Activated CD4-positive, alpha-beta T cell treated with anti-CD3 and anti-CD28 coated beads, Interleukin-2, amount 10 ng/mL, durations not matched to agents 24 days and 14 days (primary cell): ENCODE measurements around the gene DZIP1L. TPM values are rescaled to one million over a fixed set of nuclear protein-coding genes. Genes with fewer than 3 reads are reported as not detected.
A peak's percentile ranks its signal among the peaks of the same experiment; 100 is the strongest.
"Not testable (repeated sequence)": the region's sequence is repeated elsewhere in the genome, so short reads cannot be mapped to it uniquely, and the experiment has no call there.

Experiments used
- DNase-seq: peaks from one replicate; pipeline ENCODE4 v3.0.0; 2022
- H3K27ac Mint-ChIP-seq: one replicate; pipeline ENCODE4 v1.8.0; 2022; ENCODE audit warnings: mild to moderate bottlenecking, mixed read lengths
- H3K27me3 Mint-ChIP-seq: one replicate; pipeline ENCODE4 v1.8.0; 2022; ENCODE audit warnings: mixed read lengths
- H3K36me3 Mint-ChIP-seq: one replicate; pipeline ENCODE4 v1.8.0; 2022; ENCODE audit warnings: low read depth, mild to moderate bottlenecking, mixed read lengths
- H3K4me1 Mint-ChIP-seq: one replicate; pipeline ENCODE4 v1.8.0; 2021; ENCODE audit warnings: mixed read lengths
- H3K4me3 Mint-ChIP-seq: one replicate; pipeline ENCODE4 v1.8.0; 2022; ENCODE audit warnings: mild to moderate bottlenecking, moderate library complexity, mixed read lengths
- H3K9me3 Mint-ChIP-seq: one replicate; pipeline ENCODE4 v1.8.0; 2021; ENCODE audit warnings: mixed read lengths
- intact Hi-C: fragments of 100-400 bp; cut with micrococcal nuclease; formaldehyde crosslinking; loops from one replicate; pipeline ENCODE4 v1.15.1; 2023
- total RNA-seq: library from RNA; stranded (reverse); gene quantifications from 2 replicates; pipeline ENCODE4 v1.2.3, GENCODE V29; 2022

Gene DZIP1L
- total RNA-seq, result 0.09 TPM in 1 of 2 replicates, not detected in the other

GRCh38 chr3:138114988-138115971 is at the start of gene DZIP1L:
DZIP1L (minus strand) TSS chr3:138115608; CDS start chr3:138103971, 11,637 bp downstream.
- H3K4me3 Mint-ChIP-seq, result peak within 1 kb of the TSS; percentile 84
- no peaks in the 10 kb centered on the region for H3K36me3 Mint-ChIP-seq
- H3K27me3 Mint-ChIP-seq, result peaks cover 48% of the 10 kb centered on the region
- no peaks in the 10 kb centered on the region for H3K9me3 Mint-ChIP-seq
- H3K4me1 Mint-ChIP-seq, result peaks cover 8% of the 10 kb centered on the region
- intact Hi-C loops, result loop anchor here (2.0 to 5.0 kb wide), 2 partner anchors 33 to 60 kb away; partner anchors contain the start of gene DBR1
- H3K27ac Mint-ChIP-seq, result no peak within 1 kb of the TSS
- DNase-seq, result peak; percentile 77

- Mint-ChIP-seq H3K9me3 (no peaks in the 10 kb centered on the region), H3K27ac (no peak overlapping the region), H3K4me3 (no peak overlapping the region), H3K4me1 (no peaks in the 10 kb centered on the region), H3K27me3 (no peaks in the 10 kb centered on the region), H3K36me3 (peaks cover 60% of the 10 kb centered on the region)
- intact Hi-C loops, result no loop called here
- no peak for DNase-seq
Measured at GRCh38 chr3:138165061-138165460, 49.7 kb upstream of the DZIP1L start.

- no peak for DNase-seq
- intact Hi-C loops, result no loop called here
- peaks cover 2% of the 10 kb centered on the region for H3K27me3 Mint-ChIP-seq
- H3K27ac Mint-ChIP-seq, result no peak overlapping the region
- H3K4me3 Mint-ChIP-seq, result no peak overlapping the region
- no peaks in the 10 kb centered on the region for H3K4me1 Mint-ChIP-seq
- H3K9me3 Mint-ChIP-seq, result peaks cover 7% of the 10 kb centered on the region
- peaks cover 21% of the 10 kb centered on the region for H3K36me3 Mint-ChIP-seq
Measured at GRCh38 chr3:138157743-138158142, 42.3 kb upstream of the DZIP1L start.

- no peak overlapping the region for H3K27ac Mint-ChIP-seq
- intact Hi-C loops, result no loop called here
- H3K36me3 Mint-ChIP-seq, result no peaks in the 10 kb centered on the region
Measured at GRCh38 chr3:138154534-138154933, 39.1 kb upstream of the DZIP1L start.

GRCh38 chr3:138148503-138148902 is 33.1 kb upstream of the DZIP1L start:
- Mint-ChIP-seq H3K27me3 (peaks cover 14% of the 10 kb centered on the region), H3K4me3 (no peak overlapping the region), H3K27ac (no peak overlapping the region), H3K36me3 (no peaks in the 10 kb centered on the region), H3K9me3 (no peaks in the 10 kb centered on the region), H3K4me1 (no peaks in the 10 kb centered on the region)
- intact Hi-C loops, result no loop called here
- DNase-seq, result no peak

More at GRCh38 chr3:138154534-138154933, 39.1 kb upstream of the DZIP1L start:
- Mint-ChIP-seq H3K27me3 (peaks cover 3% of the 10 kb centered on the region), H3K4me3 (no peak overlapping the region), H3K4me1 (no peaks in the 10 kb centered on the region), H3K9me3 (peaks cover 7% of the 10 kb centered on the region)
- no peak for DNase-seq

- DNase-seq, intact Hi-C loops, H3K4me1 Mint-ChIP-seq, H3K27ac Mint-ChIP-seq, H3K9me3 Mint-ChIP-seq, H3K4me3 Mint-ChIP-seq, H3K36me3 Mint-ChIP-seq: not testable (repeated sequence)
- peaks cover 21% of the 10 kb centered on the region for H3K27me3 Mint-ChIP-seq
Measured at GRCh38 chr3:138142181-138142580, 26.8 kb upstream of the DZIP1L start.

- intact Hi-C loops, result no loop called here
- Mint-ChIP-seq H3K36me3 (no peaks in the 10 kb centered on the region), H3K9me3 (no peaks in the 10 kb centered on the region), H3K27me3 (peaks cover 17% of the 10 kb centered on the region), H3K4me1 (peaks cover 2% of the 10 kb centered on the region), H3K27ac (no peak overlapping the region), H3K4me3 (no peak overlapping the region)
- no peak for DNase-seq
Measured at GRCh38 chr3:138140940-138141339, 25.5 kb upstream of the DZIP1L start.

- Mint-ChIP-seq H3K9me3 (no peaks in the 10 kb centered on the region), H3K27ac (no peak overlapping the region), H3K27me3 (peaks cover 14% of the 10 kb centered on the region), H3K36me3 (no peaks in the 10 kb centered on the region), H3K4me3 (no peak overlapping the region), H3K4me1 (peaks cover 2% of the 10 kb centered on the region)
- DNase-seq, result no peak
- intact Hi-C loops, result no loop called here
Measured at GRCh38 chr3:138139691-138140090, 24.3 kb upstream of the DZIP1L start.

- H3K9me3 Mint-ChIP-seq, result no peaks in the 10 kb centered on the region
- H3K4me3 Mint-ChIP-seq, result no peak overlapping the region
- H3K27ac Mint-ChIP-seq, result no peak overlapping the region
- peaks cover 13% of the 10 kb centered on the region for H3K27me3 Mint-ChIP-seq
- peaks cover 2% of the 10 kb centered on the region for H3K4me1 Mint-ChIP-seq
- no peaks in the 10 kb centered on the region for H3K36me3 Mint-ChIP-seq
- DNase-seq, result no peak
- intact Hi-C loops, result no loop called here
Measured at GRCh38 chr3:138137861-138138260, 22.5 kb upstream of the DZIP1L start.

- Mint-ChIP-seq H3K36me3 (no peaks in the 10 kb centered on the region), H3K4me1 (peaks cover 2% of the 10 kb centered on the region), H3K4me3 (no peak overlapping the region), H3K27me3 (peaks cover 15% of the 10 kb centered on the region), H3K9me3 (no peaks in the 10 kb centered on the region), H3K27ac (no peak overlapping the region)
- DNase-seq, result no peak
- intact Hi-C loops, result no loop called here
Measured at GRCh38 chr3:138136201-138136600, 20.8 kb upstream of the DZIP1L start.

- no peak overlapping the region for H3K4me3 Mint-ChIP-seq
- intact Hi-C loops, result no loop called here
Measured at GRCh38 chr3:138135833-138136194, 20.4 kb upstream of the DZIP1L start.

GRCh38 chr3:138135146-138135832 is 19.9 kb upstream of the DZIP1L start:
- Mint-ChIP-seq H3K36me3 (no peaks in the 10 kb centered on the region), H3K4me1 (no peaks in the 10 kb centered on the region), H3K27ac (no peak overlapping the region), H3K9me3 (no peaks in the 10 kb centered on the region), H3K4me3 (no peak overlapping the region), H3K27me3 (peaks cover 18% of the 10 kb centered on the region)
- intact Hi-C loops, result no loop called here
- peak; percentile 10 for DNase-seq

More at GRCh38 chr3:138135833-138136194, 20.4 kb upstream of the DZIP1L start:
- Mint-ChIP-seq H3K27ac (no peak overlapping the region), H3K9me3 (no peaks in the 10 kb centered on the region), H3K36me3 (no peaks in the 10 kb centered on the region), H3K4me1 (peaks cover 1% of the 10 kb centered on the region), H3K27me3 (peaks cover 16% of the 10 kb centered on the region)
- DNase-seq, result peak; percentile 13

- Mint-ChIP-seq H3K4me3 (no peak within 1 kb of the TSS), H3K36me3 (no peaks in the 10 kb centered on the region), H3K4me1 (no peaks in the 10 kb centered on the region), H3K27ac (no peak within 1 kb of the TSS), H3K27me3 (peaks cover 17% of the 10 kb centered on the region), H3K9me3 (no peaks in the 10 kb centered on the region)
- DNase-seq, result peak; percentile 7
- intact Hi-C loops, result no loop called here
Measured at GRCh38 chr3:138132239-138132638, 16.8 kb upstream of the DZIP1L start, which contains the start of gene A4GNT. A4GNT (minus strand) TSS chr3:138132390; CDS start chr3:138131256, 1,134 bp downstream.
